ENCODE results near the gene UBE2H. TPM values are rescaled to one million over a fixed set of nuclear protein-coding genes. Genes with fewer than 3 reads are reported as not detected.
A peak's percentile ranks its signal among the peaks of the same experiment; 100 is the strongest.

UBE2H gene
- polyA plus RNA-seq, 1 donor (not counting 4 experiments of a cell fraction or from before 2014, with no cell fraction given) = 130 TPM

GRCh38 chr7:129997285-129997684, 44.5 kb upstream of the UBE2H start:
- no peak for FAIRE-seq
- no peak for TF ChIP-seq CTCF (optimal IDR thresholded peaks at IDR 0.05 in 1 of 3, IDR thresholded peaks at IDR 0.05 in 1 of 3, conservative IDR thresholded peaks at IDR 0.05 in 1 of 3; ENCODE audit: extremely low read depth in 1 of 3, insufficient read depth in 2 of 3, low read length in 3 of 3)
- no peak for TF ChIP-seq EZH2 (IDR thresholded peaks at IDR 0.05; ENCODE audit: low read length)
- Histone ChIP-seq H3K9me3 (ENCODE audit: control insufficient read depth, low read depth, low read length) (no peaks in the 10 kb centered on the region), H3K9ac (ENCODE audit: control insufficient read depth, extremely low read depth, insufficient read depth, low read length) (no peak overlapping the region), H3K9me1 (ENCODE audit: control insufficient read depth, extremely low read depth, insufficient read depth, low read length) (no peaks in the 10 kb centered on the region), H3K4me2 (ENCODE audit: control insufficient read depth, extremely low read depth, insufficient read depth, low read depth, low read length) (no peak overlapping the region), H3K4me3 (ENCODE audit: control insufficient read depth in 2 of 3, extremely low read depth in 1 of 3, insufficient read depth in 2 of 3, low read depth in 1 of 3, low read length in 3 of 3) (no peak overlapping the region), H3K79me2 (ENCODE audit: control insufficient read depth, insufficient read depth, low read length) (no peaks in the 10 kb centered on the region), H2AFZ (ENCODE audit: control insufficient read depth, low read length) (no peak overlapping the region), H3K27me3 (ENCODE audit: control insufficient read depth, extremely low read depth, insufficient read depth, low read length) (no peaks in the 10 kb centered on the region), H4K20me1 (ENCODE audit: control insufficient read depth, extremely low read depth, insufficient read depth, low read length) (no peaks in the 10 kb centered on the region), H3K36me3 (ENCODE audit: control insufficient read depth in 2 of 2, extremely low read depth in 1 of 2, insufficient read depth in 2 of 2, low read length in 2 of 2) (no peaks in the 10 kb centered on the region), H3K4me1 (ENCODE audit: control insufficient read depth, extremely low read depth, insufficient read depth, low read length) (no peaks in the 10 kb centered on the region), H3K27ac (ENCODE audit: control insufficient read depth, insufficient read depth, low read length) (no peak overlapping the region)
- dilution Hi-C loops (cut with MboI; ENCODE audit: extremely low pct_ligation_motif_present, low sequenced_read_pairs) = no loop called here
- no peak for DNase-seq (ENCODE audit: low read depth, low spot score)

DNA sequence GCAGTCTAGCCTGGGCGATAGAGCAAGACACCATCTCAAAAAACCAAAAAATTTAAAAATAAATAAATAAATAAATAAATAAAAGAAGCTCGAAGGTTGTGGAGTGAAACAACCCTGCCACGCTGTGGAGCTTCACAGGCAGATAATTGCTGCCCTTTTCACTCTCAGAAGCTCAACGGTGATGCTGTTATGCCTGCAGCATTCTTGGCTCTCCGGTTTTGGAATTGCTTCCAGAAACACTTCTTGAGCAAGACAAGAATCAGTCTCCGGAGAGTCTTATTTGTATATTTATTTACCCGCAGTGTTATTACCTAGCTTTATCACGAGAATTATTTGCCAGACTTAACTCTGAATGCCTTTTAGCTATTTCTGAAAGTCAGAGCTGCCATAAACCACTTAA, 40.5 kb upstream of the UBE2H start:
- no peaks in the 10 kb centered on the region for H3K27me3 ChIP-seq (ENCODE audit: control insufficient read depth, extremely low read depth, insufficient read depth, low read length)
- TF ChIP-seq CTCF (optimal IDR thresholded peaks at IDR 0.05 in 1 of 3, IDR thresholded peaks at IDR 0.05 in 1 of 3, conservative IDR thresholded peaks at IDR 0.05 in 1 of 3; ENCODE audit: extremely low read depth in 1 of 3, insufficient read depth in 2 of 3, low read length in 3 of 3) = peak in 1 of 3 experiments; percentile 48
- TF ChIP-seq EZH2 (IDR thresholded peaks at IDR 0.05; ENCODE audit: low read length) = no peak
- H4K20me1 ChIP-seq (ENCODE audit: control insufficient read depth, extremely low read depth, insufficient read depth, low read length) = no peaks in the 10 kb centered on the region
- no peak overlapping the region for H3K27ac ChIP-seq (ENCODE audit: control insufficient read depth, insufficient read depth, low read length)
- dilution Hi-C loops (cut with MboI; ENCODE audit: extremely low pct_ligation_motif_present, low sequenced_read_pairs) = no loop called here
- no peak overlapping the region for H3K4me3 ChIP-seq (ENCODE audit: control insufficient read depth in 2 of 3, extremely low read depth in 1 of 3, insufficient read depth in 2 of 3, low read depth in 1 of 3, low read length in 3 of 3)
- H3K79me2 ChIP-seq (ENCODE audit: control insufficient read depth, insufficient read depth, low read length) = no peaks in the 10 kb centered on the region
- DNase-seq (ENCODE audit: low read depth, low spot score) (no peak), FAIRE-seq (no peak)
- no peaks in the 10 kb centered on the region for H3K36me3 ChIP-seq (ENCODE audit: control insufficient read depth in 2 of 2, extremely low read depth in 1 of 2, insufficient read depth in 2 of 2, low read length in 2 of 2)
- H2AFZ ChIP-seq (ENCODE audit: control insufficient read depth, low read length) = no peak overlapping the region
- H3K4me1 ChIP-seq (ENCODE audit: control insufficient read depth, extremely low read depth, insufficient read depth, low read length) = peaks cover 2% of the 10 kb centered on the region
- H3K4me2 ChIP-seq (ENCODE audit: control insufficient read depth, extremely low read depth, insufficient read depth, low read depth, low read length) = no peak overlapping the region
- H3K9me3 ChIP-seq (ENCODE audit: control insufficient read depth, low read depth, low read length) = no peaks in the 10 kb centered on the region
- no peaks in the 10 kb centered on the region for H3K9me1 ChIP-seq (ENCODE audit: control insufficient read depth, extremely low read depth, insufficient read depth, low read length)
- no peak overlapping the region for H3K9ac ChIP-seq (ENCODE audit: control insufficient read depth, extremely low read depth, insufficient read depth, low read length)
